Measurements from ENCODE around the gene CYLD. TPM values are rescaled to one million over a fixed set of nuclear protein-coding genes. Genes with fewer than 3 reads are reported as not detected.

Gene CYLD
- total RNA-seq, 1 experiment from 2014 or later = 12.5 TPM

GRCh38 chr16:50814052-50814451 lies 72.2 kb downstream of the CYLD start:
- Histone ChIP-seq H3K9me3 (ENCODE audit: control insufficient read depth, low read depth, low read length) (no peaks in the 10 kb centered on the region), H3K23me2 (ENCODE audit: insufficient read length, low read depth, low read length, poor library complexity, severe bottlenecking) (no peaks in the 10 kb centered on the region), H3K56ac (ENCODE audit: insufficient read length, low read depth, low read length) (no peak overlapping the region), H3K27me3 (ENCODE audit: insufficient read depth, low read length) (no peaks in the 10 kb centered on the region), H2BK15ac (ENCODE audit: low read depth, low read length) (no peak overlapping the region), H3K14ac (ENCODE audit: insufficient read depth, low read length) (no peak overlapping the region), H3K9ac (ENCODE audit: extremely low read depth, insufficient read length, low read length) (no peak overlapping the region), H4K91ac (ENCODE audit: insufficient read length, low read depth, low read length) (no peak overlapping the region), H2AFZ (ENCODE audit: low read length) (no peak overlapping the region), H3K79me1 (ENCODE audit: insufficient read depth, low read depth, low read length, poor library complexity, severe bottlenecking) (no peaks in the 10 kb centered on the region), H2AK5ac (ENCODE audit: insufficient read length, low read length) (no peak overlapping the region), H2BK5ac (ENCODE audit: insufficient read length, low read length) (no peak overlapping the region), H3K23ac (ENCODE audit: insufficient read length, low read depth, low read length) (no peak overlapping the region), H3K4me2 (ENCODE audit: insufficient read depth, insufficient read length, low read length) (no peak overlapping the region), H4K8ac (replicated peaks; ENCODE audit: insufficient read length, low read depth, low read length) (no peak overlapping the region), H3K79me2 (ENCODE audit: insufficient read depth, low read length) (no peaks in the 10 kb centered on the region), H3K18ac (ENCODE audit: insufficient read length, low read depth, low read length) (no peak overlapping the region), H3T11ph (ENCODE audit: low read length) (no peak overlapping the region), H3K4ac (ENCODE audit: low read depth, low read length) (no peak overlapping the region), H2BK20ac (ENCODE audit: low read depth, low read length, poor library complexity, severe bottlenecking) (no peak overlapping the region), H2BK12ac (ENCODE audit: insufficient read length, low read depth, low read length) (no peak overlapping the region), H2BK120ac (ENCODE audit: low read depth, low read length, poor library complexity, severe bottlenecking) (no peak overlapping the region), H3K27ac (ENCODE audit: insufficient read length, low read depth, low read length) (no peak overlapping the region), H4K5ac (ENCODE audit: insufficient read length, low read depth, low read length) (no peak overlapping the region), H4K20me1 (ENCODE audit: control insufficient read depth, insufficient read depth, insufficient read length) (no peaks in the 10 kb centered on the region), H3K4me1 (ENCODE audit: insufficient read depth, low read length) (no peaks in the 10 kb centered on the region)
- Mint-ChIP-seq H3K9me3 (no peaks in the 10 kb centered on the region), H3K36me3 (ENCODE audit: insufficient read depth in 1 of 3, low read depth in 3 of 3) (no peaks in the 10 kb centered on the region), H3K27me3 (ENCODE audit: low read depth) (peaks cover 2% of the 10 kb centered on the region), H3K4me1 (peaks cover 7 to 10% of the 10 kb centered on the region in 2 experiments), H3K27ac (no peak overlapping the region), H3K4me3 (no peak overlapping the region)
- TF ChIP-seq CTCF (conservative IDR thresholded peaks at IDR 0.05) = no peak
- DNase-seq = no peak
- WGBS (ENCODE audit: extremely low coverage, insufficient read length, low lambda C conversion rate) = no CpG with 5 or more reads among the region's 4 CpGs

Data from H9 (cell line).